Activated CD8-positive, alpha-beta memory T cell treated with anti-CD3 and anti-CD28 coated beads, Interleukin-2, amount 50 U/mL, for 1 hour (primary cell): ENCODE data around the gene EMD.
"Not testable (repeated sequence)": the region's sequence is repeated elsewhere in the genome, so short reads cannot be mapped to it uniquely, and the experiment has no call there.

Experiments used
- DNase-seq: peaks from one replicate; pipeline ENCODE4 v3.0.0-alpha.2; 2020; ENCODE audit errors: extremely low read depth

The EMD gene

GRCh38 chrX:154371017-154371788 is 7.9 kb upstream of the EMD start:
- DNase-seq = peak; percentile 87

- no peak for DNase-seq
Measured at GRCh38 chrX:154371789-154372300, 7.2 kb upstream of the EMD start.

GRCh38 chrX:154372612-154373022 is 6.5 kb upstream of the EMD start:
- DNase-seq = no peak

GRCh38 chrX:154373340-154374306 is 5.5 kb upstream of the EMD start:
- DNase-seq = no peak

GRCh38 chrX:154374313-154375155 is 4.6 kb upstream of the EMD start, which contains the start of gene FLNA:
Gene FLNA, minus strand, starts transcription at chrX:154374634. Its CDS starts 3,389 bp downstream, at chrX:154371245.
- DNase-seq = no peak

- no peak for DNase-seq
Measured at GRCh38 chrX:154375156-154375504, 4.0 kb upstream of the EMD start.

GRCh38 chrX:154376774-154377173 is 2.3 kb upstream of the EMD start:
- DNase-seq = no peak

GRCh38 chrX:154378059-154378798 is 866 bp upstream of the EMD start:
- no peak for DNase-seq

- DNase-seq = no peak
Measured at GRCh38 chrX:154379569-154379951, 465 bp downstream of the EMD start.

GRCh38 chrX:154380153-154380552 is 1.1 kb downstream of the EMD start:
- no peak for DNase-seq

GRCh38 chrX:154380787-154381186 is 1.7 kb downstream of the EMD start:
- DNase-seq = no peak

GRCh38 chrX:154381271-154381670 is 2.2 kb downstream of the EMD start:
- no peak for DNase-seq

GRCh38 chrX:154382483-154383069 is 3.5 kb downstream of the EMD start:
- no peak for DNase-seq

- no peak for DNase-seq
Measured at GRCh38 chrX:154383359-154384283, 4.5 kb downstream of the EMD start.

- DNase-seq = no peak
Measured at GRCh38 chrX:154384284-154384892, 5.3 kb downstream of the EMD start.

- DNase-seq = not testable (repeated sequence)
Measured at GRCh38 chrX:154388094-154388493, 9.0 kb downstream of the EMD start.

- not testable (repeated sequence) for DNase-seq
Measured at GRCh38 chrX:154388649-154389048, 9.6 kb downstream of the EMD start.

GRCh38 chrX:154389812-154390747 is 11.0 kb downstream of the EMD start:
- DNase-seq = not testable (repeated sequence)
